Neuronal stem cell (in vitro differentiated cells): ENCODE data around the gene FBXW10B.

Experiments used
- DNase-seq: peaks from one replicate; pipeline ENCODE4 v3.0.0-alpha.2; 2013; ENCODE audit warnings: low spot score
- H2AFZ ChIP-seq: one replicate; pipeline ENCODE4 v1.6.1; 2013; ENCODE audit warnings: mild to moderate bottlenecking, low read length, inconsistent platforms
- H2AK5ac ChIP-seq: 2 replicates; pipeline ENCODE4 v1.6.1; 2013; ENCODE audit warnings: low read depth, mild to moderate bottlenecking, inconsistent platforms, low read length, moderate library complexity, mixed read lengths
- H2BK120ac ChIP-seq: 2 replicates; pipeline ENCODE4 v1.6.1; 2013; ENCODE audit warnings: low read depth, mild to moderate bottlenecking, inconsistent platforms, low read length, moderate library complexity, mixed read lengths
- H2BK12ac ChIP-seq: one replicate; pipeline ENCODE4 v1.6.1; 2013; ENCODE audit warnings: low read length, inconsistent platforms
- H2BK15ac ChIP-seq: 2 replicates; pipeline ENCODE4 v1.6.1; 2013; ENCODE audit warnings: mild to moderate bottlenecking, low read length, inconsistent platforms, mixed read lengths
- H2BK5ac ChIP-seq: one replicate; pipeline ENCODE4 v1.6.1; 2013; ENCODE audit warnings: inconsistent platforms, mild to moderate bottlenecking, low read length, moderate library complexity
- H3K14ac ChIP-seq: one replicate; pipeline ENCODE4 v1.6.1; 2013; ENCODE audit warnings: low read length, inconsistent platforms
- H3K18ac ChIP-seq: 2 replicates; pipeline ENCODE4 v1.6.1; 2013; ENCODE audit warnings: low read length, inconsistent platforms
- H3K23ac ChIP-seq: 2 replicates; pipeline ENCODE4 v1.6.1; 2013; ENCODE audit warnings: low read depth, mild to moderate bottlenecking, mixed read lengths, low read length, inconsistent platforms; ENCODE audit not compliant: poor library complexity
- H3K27ac ChIP-seq: replicated peaks from 3 replicates; pipeline ENCODE4 v1.5.1; 2013; ENCODE audit warnings: low read length, inconsistent platforms
- H3K27me3 ChIP-seq, 3 experiments: 2 replicates each; pipeline ENCODE4 v1.6.1; 2013; ENCODE audit warnings: low read length in 3 of 3, mild to moderate bottlenecking in 2 of 3, inconsistent platforms in 1 of 3, low read depth in 1 of 3, mixed read lengths in 1 of 3, moderate library complexity in 1 of 3; ENCODE audit not compliant: control insufficient read depth in 3 of 3, insufficient read depth in 3 of 3
- H3K36me3 ChIP-seq, 2 donors: replicated peaks in 1 of 2; 2 replicates each; pipeline ENCODE4 v1.6.1; 2013; ENCODE audit warnings: low read length in 2 of 2; ENCODE audit not compliant: control insufficient read depth in 2 of 2, insufficient read depth in 2 of 2
- H3K4ac ChIP-seq: 2 replicates; pipeline ENCODE4 v1.6.1; 2013; ENCODE audit warnings: inconsistent platforms, mild to moderate bottlenecking, low read length, moderate library complexity
- H3K4me1 ChIP-seq, 2 donors: 1 replicate in 1 of 2; 2 replicates in 1 of 2; pipeline ENCODE4 v1.6.1; 2013; ENCODE audit warnings: low read length in 2 of 2, low read depth in 1 of 2; ENCODE audit not compliant: control insufficient read depth in 2 of 2, insufficient read depth in 1 of 2
- H3K4me2 ChIP-seq: one replicate; pipeline ENCODE4 v1.6.1; 2013; ENCODE audit warnings: mild to moderate bottlenecking, low read length, inconsistent platforms; ENCODE audit not compliant: insufficient read depth, poor library complexity, severe bottlenecking
- H3K4me3 ChIP-seq, 2 donors: 2 replicates each; pipeline ENCODE4 v1.5.1; 2013; ENCODE audit warnings: low read length in 2 of 2, mild to moderate bottlenecking in 2 of 2, inconsistent platforms in 1 of 2, moderate library complexity in 1 of 2
- H3K79me1 ChIP-seq: one replicate; pipeline ENCODE4 v1.6.1; 2013; ENCODE audit warnings: low read depth, mild to moderate bottlenecking, inconsistent platforms, low read length, moderate library complexity
- H3K9ac ChIP-seq: one replicate; pipeline ENCODE4 v1.6.1; 2013; ENCODE audit warnings: mild to moderate bottlenecking, low read depth, low read length, inconsistent platforms; ENCODE audit not compliant: poor library complexity
- H3K9me3 ChIP-seq, 2 donors: replicated peaks in 1 of 2; 2 replicates each; pipeline versions ENCODE3 to v1.6.1; 2013; ENCODE audit warnings: low read length in 2 of 2, mild to moderate bottlenecking in 2 of 2, inconsistent platforms in 1 of 2, low read depth in 1 of 2, mixed read lengths in 1 of 2, moderate library complexity in 1 of 2; ENCODE audit not compliant: control insufficient read depth in 2 of 2, insufficient read depth in 1 of 2
- H4K8ac ChIP-seq: one replicate; pipeline ENCODE4 v1.6.1; 2013; ENCODE audit warnings: low read depth, mild to moderate bottlenecking, inconsistent platforms, low read length, moderate library complexity
- H4K91ac ChIP-seq: one replicate; pipeline ENCODE4 v1.6.1; 2013; ENCODE audit warnings: low read length, low read depth, mild to moderate bottlenecking, inconsistent platforms; ENCODE audit not compliant: poor library complexity
- WGBS, 2 donors: extraction: QIAGEN DNeasy Blood & Tissue Kit; methylation state at CpG; one replicate each; pipeline ENCODE4 v1.1.7; 2013; ENCODE audit warnings: missing lambda C conversion rate in 2 of 2, mixed read lengths in 1 of 2; ENCODE audit not compliant: insufficient read length in 2 of 2, insufficient replicate concordance in 1 of 2; ENCODE audit errors: extremely low coverage in 2 of 2; 5-methylcytosine and 5-hydroxymethylcytosine counted together

The FBXW10B gene

DNA sequence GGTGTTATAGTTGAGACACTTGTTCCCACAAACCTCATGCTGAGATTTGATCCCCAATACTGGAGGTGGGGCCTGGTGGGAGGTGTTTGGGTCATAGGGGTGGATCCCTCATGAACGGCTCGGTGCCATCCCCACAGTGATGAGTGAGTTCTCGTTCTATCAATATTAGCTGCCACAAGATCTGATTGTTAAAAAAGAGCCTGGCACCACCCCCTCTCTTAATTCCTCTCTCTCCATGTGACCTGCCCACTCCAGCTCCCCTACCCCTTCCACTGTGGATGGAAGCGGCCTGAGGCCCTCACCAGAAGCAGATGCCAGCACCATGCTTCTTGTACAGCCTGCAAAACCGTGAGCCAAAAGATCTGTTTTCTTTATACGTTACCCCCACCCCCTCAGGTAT, 33.5 kb upstream of the FBXW10B start:
- Histone ChIP-seq H2BK12ac (no peak overlapping the region), H3K4me1 (peaks cover 20 to 23% of the 10 kb centered on the region in 2 donors), H3K14ac (no peak overlapping the region), H3K79me1 (peaks cover 2% of the 10 kb centered on the region), H3K23ac (no peak overlapping the region), H2BK120ac (no peak overlapping the region), H3K4me2 (no peak overlapping the region), H3K27me3 (no peaks in the 10 kb centered on the region), H3K36me3 (peaks cover 0 to 8% of the 10 kb centered on the region in 2 donors), H4K8ac (no peak overlapping the region), H2AFZ (no peak overlapping the region), H3K27ac (no peak overlapping the region), H2BK5ac (no peak overlapping the region), H3K4me3 (no peak overlapping the region), H3K9ac (no peak overlapping the region), H4K91ac (no peak overlapping the region), H2AK5ac (no peak overlapping the region), H2BK15ac (no peak overlapping the region), H3K4ac (no peak overlapping the region), H3K9me3 (no peaks in the 10 kb centered on the region), H3K18ac (no peak overlapping the region)
- WGBS, 2 donors: no CpG with 5 or more reads among the region's 6 CpGs
- no peak for DNase-seq

DNA sequence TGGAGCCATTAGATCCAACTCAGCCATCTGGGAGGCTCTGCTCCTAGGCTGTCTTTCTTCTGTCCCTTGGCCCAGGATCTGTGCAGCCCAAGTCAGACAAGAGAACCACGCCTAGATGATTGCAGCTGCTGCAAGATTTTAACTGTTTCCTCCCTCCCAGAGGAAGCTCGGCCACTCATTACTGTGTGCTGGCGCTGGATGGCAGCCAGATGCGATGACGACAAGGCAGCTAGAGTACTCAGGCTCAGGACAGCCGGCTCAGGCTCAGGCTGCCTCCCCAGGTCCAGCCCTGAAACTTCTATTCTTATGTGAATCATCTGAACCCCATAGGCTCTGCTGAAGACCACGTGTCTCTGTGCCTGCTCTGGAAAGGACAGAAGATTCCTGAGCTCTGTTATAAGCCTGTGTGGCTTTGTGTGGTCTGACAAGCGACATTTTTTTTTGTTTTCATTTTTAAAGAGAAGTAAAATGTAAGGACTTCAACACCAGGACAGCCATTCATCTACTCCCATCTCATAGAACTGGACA, 32.1 kb upstream of the FBXW10B start:
- Histone ChIP-seq H3K27me3 (no peaks in the 10 kb centered on the region), H2AK5ac (peak overlapping the region; percentile 6), H3K79me1 (peaks cover 2% of the 10 kb centered on the region), H2BK5ac (no peak overlapping the region), H2BK15ac (no peak overlapping the region), H3K36me3 (no peaks in the 10 kb centered on the region), H3K9ac (peak overlapping the region; percentile 78), H3K4me1 (peaks cover 20 to 23% of the 10 kb centered on the region in 2 donors), H3K4me3 (peak overlapping the region in 1 of 2 donors; percentile 16), H3K4me2 (no peak overlapping the region), H3K14ac (no peak overlapping the region), H3K4ac (no peak overlapping the region), H3K18ac (peak overlapping the region; percentile 66), H4K8ac (no peak overlapping the region), H4K91ac (no peak overlapping the region), H3K9me3 (no peaks in the 10 kb centered on the region), H2BK12ac (no peak overlapping the region), H2AFZ (peak overlapping the region; percentile 82), H3K27ac (peak overlapping the region; percentile 53), H3K23ac (no peak overlapping the region), H2BK120ac (no peak overlapping the region)
- DNase-seq: peak; percentile 37
- WGBS, 2 donors: no CpG with 5 or more reads among the region's 8 CpGs

DNA sequence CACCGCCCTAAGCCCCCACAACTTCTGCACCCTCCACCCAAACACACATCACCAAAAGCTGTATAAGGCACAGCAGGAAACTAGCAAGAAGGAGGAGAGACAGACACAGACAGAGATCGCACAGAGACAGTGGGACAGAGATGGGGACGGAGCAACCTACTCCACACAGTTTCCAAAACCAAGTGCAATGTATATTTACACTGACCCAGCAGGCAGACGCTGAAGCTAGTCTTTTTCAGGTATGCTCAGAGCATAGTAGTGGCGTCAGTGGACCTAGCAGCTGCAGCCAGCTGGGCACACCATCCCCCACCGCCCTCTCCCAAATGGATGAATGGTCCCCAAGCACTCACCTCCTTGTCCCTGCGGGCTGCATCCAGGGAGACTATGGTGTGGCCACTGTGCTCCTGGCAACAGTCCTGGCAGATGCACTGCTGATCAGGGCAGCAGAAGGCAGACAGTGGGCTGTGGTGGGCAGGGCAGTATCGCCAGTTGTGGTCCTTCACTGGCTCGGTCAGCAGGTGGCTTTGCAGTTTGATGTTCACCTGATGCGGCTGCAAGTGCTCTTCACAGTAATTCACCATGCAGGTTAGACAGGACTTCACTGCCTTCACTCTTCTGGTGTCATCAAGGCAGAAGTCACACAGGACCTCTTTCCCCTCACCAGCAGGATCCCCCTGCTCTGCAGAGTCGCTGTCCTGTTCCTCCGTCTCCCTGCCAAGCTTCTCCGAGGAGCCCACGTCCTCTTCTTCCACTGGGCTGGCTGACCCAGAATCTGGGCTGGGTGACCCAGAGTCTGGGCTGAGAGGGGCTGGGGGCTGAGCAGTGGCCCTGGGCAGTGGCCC, 31.5 kb upstream of the FBXW10B start:
- Histone ChIP-seq H2BK120ac (no peak overlapping the region), H3K9me3 (no peaks in the 10 kb centered on the region), H3K23ac (no peak overlapping the region), H3K4ac (no peak overlapping the region), H3K27ac (peak overlapping the region; percentile 53), H3K79me1 (peaks cover 2% of the 10 kb centered on the region), H2AFZ (peak overlapping the region; percentile 82), H3K27me3 (no peaks in the 10 kb centered on the region), H3K14ac (no peak overlapping the region), H3K4me3 (peak overlapping the region in 1 of 2 donors; percentile 16), H3K9ac (peak overlapping the region; percentile 78), H3K4me1 (peaks cover 21 to 24% of the 10 kb centered on the region in 2 donors), H2BK15ac (peak overlapping the region; percentile 6), H3K4me2 (no peak overlapping the region), H2BK12ac (no peak overlapping the region), H3K36me3 (no peaks in the 10 kb centered on the region), H2AK5ac (peak overlapping the region; percentile 6), H4K91ac (no peak overlapping the region), H4K8ac (no peak overlapping the region), H3K18ac (peak overlapping the region; percentile 66), H2BK5ac (no peak overlapping the region)
- WGBS, 2 donors: no CpG with 5 or more reads among the region's 14 CpGs
- DNase-seq: no peak

DNA sequence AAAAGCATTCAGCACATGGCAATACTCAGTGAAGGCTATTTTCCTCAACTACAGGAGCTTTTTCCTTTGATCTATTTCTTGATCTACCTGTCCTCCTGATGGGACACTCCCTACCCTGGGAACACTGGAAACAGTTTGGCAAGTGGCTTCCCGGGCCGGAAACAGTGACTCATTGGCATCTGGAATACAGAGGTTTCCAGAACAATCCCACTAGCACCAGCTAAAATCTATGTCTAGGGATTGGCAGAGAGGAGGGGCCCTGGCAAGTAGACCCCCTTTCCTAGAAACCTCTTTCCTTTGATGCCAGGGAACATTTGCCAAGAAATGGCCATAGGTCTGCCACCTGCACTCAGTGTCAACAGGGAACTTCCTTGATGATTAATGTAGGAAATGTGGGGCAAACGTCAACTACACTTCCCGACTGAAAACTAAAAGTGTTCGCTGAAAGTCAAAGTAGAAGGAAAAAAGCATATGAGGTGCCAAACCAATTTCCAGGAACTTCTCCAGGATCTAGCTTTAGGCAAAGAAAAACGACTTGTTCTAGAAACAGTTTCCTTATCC, 30.4 kb upstream of the FBXW10B start:
- Histone ChIP-seq H3K4me2 (no peak overlapping the region), H3K9ac (no peak overlapping the region), H3K27ac (no peak overlapping the region), H3K23ac (no peak overlapping the region), H2BK120ac (no peak overlapping the region), H2AFZ (no peak overlapping the region), H3K27me3 (no peaks in the 10 kb centered on the region), H3K79me1 (peaks cover 2% of the 10 kb centered on the region), H4K8ac (no peak overlapping the region), H2AK5ac (no peak overlapping the region), H3K36me3 (no peaks in the 10 kb centered on the region), H2BK15ac (no peak overlapping the region), H2BK5ac (no peak overlapping the region), H4K91ac (no peak overlapping the region), H3K14ac (no peak overlapping the region), H3K4me1 (peaks cover 20 to 29% of the 10 kb centered on the region in 2 donors), H3K4ac (no peak overlapping the region), H3K9me3 (no peaks in the 10 kb centered on the region), H3K4me3 (no peak overlapping the region), H2BK12ac (no peak overlapping the region), H3K18ac (no peak overlapping the region)
- no CpG with 5 or more reads among the region's 6 CpGs for WGBS, 2 donors
- DNase-seq: no peak
